Measurements from ENCODE around the gene CORT. TPM values are rescaled to one million over a fixed set of nuclear protein-coding genes. Genes with fewer than 3 reads are reported as not detected.

CORT gene
- total and polyA plus RNA-seq, 10 of the 15 experiments (the other 5 are each of a cell fraction or from before 2014, with no cell fraction given), result 0.09 to 0.49 (median 0.23) TPM; not detected in 1

DNA sequence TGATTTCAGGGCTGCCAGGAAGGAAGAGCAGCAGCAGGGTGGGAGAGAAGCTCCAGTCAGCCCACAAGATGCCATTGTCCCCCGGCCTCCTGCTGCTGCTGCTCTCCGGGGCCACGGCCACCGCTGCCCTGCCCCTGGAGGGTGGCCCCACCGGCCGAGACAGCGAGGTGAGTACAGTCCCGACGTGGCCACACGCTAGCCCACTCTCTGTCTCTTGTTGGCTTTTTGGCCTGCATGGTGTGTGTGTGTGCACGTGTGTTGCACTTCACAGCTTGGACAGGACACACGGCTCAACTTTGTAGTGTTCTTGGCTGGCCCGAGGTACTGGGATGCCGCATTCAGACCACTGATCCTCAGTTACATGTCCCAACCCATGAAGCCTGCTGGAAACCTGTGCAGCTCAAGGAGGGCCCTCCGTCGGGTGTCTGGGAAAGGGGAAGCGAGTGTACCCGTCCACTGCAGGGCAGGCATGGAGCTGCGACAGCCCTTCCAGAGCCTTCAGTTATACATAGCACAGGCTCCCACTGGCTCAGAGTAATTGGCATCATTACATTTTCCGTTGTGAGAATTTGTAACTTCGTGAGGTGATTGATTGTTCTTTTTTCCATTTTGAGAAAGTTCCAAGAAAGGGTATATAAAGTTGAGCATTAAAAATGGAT, 454 bp downstream of the CORT start (continued):
- TF ChIP-seq, protein P1, sequence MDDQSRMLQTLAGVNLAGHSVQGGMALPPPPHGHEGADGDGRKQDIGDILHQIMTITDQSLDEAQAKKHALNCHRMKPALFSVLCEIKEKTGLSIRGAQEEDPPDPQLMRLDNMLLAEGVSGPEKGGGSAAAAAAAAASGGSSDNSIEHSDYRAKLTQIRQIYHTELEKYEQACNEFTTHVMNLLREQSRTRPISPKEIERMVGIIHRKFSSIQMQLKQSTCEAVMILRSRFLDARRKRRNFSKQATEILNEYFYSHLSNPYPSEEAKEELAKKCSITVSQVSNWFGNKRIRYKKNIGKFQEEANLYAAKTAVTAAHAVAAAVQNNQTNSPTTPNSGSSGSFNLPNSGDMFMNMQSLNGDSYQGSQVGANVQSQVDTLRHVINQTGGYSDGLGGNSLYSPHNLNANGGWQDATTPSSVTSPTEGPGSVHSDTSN (IDR thresholded peaks at IDR 0.05; ENCODE audit: insufficient replicate concordance, low read depth, low read length), result no peak
- no peak for TF ChIP-seq ZBED1 (IDR thresholded peaks at IDR 0.05; ENCODE audit: borderline replicate concordance)

DNA sequence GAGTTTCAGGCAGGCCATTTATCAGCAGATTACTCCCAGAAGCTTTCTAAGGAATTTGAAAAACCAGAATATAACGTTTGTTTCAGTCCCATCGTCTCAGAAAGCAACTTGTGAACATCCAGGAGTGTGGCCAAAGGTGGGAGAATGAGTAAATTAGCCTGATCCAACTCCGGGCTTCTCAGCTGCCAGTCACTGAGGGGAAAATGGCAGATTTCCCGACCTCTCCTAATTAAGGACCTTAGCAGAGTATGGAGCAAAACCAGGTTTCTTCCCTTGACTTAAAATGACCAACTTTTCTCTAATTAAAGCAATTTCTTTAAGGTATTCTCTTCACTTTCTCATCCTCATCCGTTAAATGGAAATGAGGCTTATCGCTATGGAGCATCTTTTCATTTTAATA, 1.0 kb downstream of the CORT start:
- 64% methylated on average over 6 of the region's 6 CpGs for WGBS (ENCODE audit: insufficient coverage, insufficient replicate concordance, low lambda C conversion rate, missing lambda C conversion rate)
- CTCF ChIA-PET, result no interaction called here
- FAIRE-seq (no peak), ATAC-seq (no peak), DNase-seq (ENCODE audit: low read depth, low spot score) (no peak)
- no peaks in the 10 kb centered on the region; the same call in 2 of the 3 replicates for H3K9me3 ChIP-seq (replicated peaks; ENCODE audit: control insufficient read depth, insufficient read depth, low read length)
- H3K27ac ChIP-seq (ENCODE audit: control insufficient read depth, insufficient read depth), result no peak overlapping the region
- in situ Hi-C loops (cut with MboI) (no loop called here), intact Hi-C loops (cut with micrococcal nuclease; ENCODE audit: unreplicated experiment) (no loop called here)
- no peaks in the 10 kb centered on the region for H3K27me3 ChIP-seq (replicated peaks in 1 of 2; ENCODE audit: control insufficient read depth in 2 of 2, insufficient read depth in 2 of 2, low read length in 1 of 2)
- no peaks in the 10 kb centered on the region for H4K20me1 ChIP-seq (ENCODE audit: control insufficient read depth, insufficient read depth)
- BruUV-seq (replicated peaks), result no TSS peak
- SMC1A ChIA-PET (ENCODE audit: uncharacterized antibody, unreplicated experiment), result interaction anchor here (0.5 kb wide), 1 partner anchor 15 kb away, joined by 3 read pairs; no protein-coding TSS in a partner anchor
- no peaks in the 10 kb centered on the region for H3K79me2 ChIP-seq (ENCODE audit: control insufficient read depth, insufficient read depth, low read length)
- H3K4me3 ChIP-seq, result no peak overlapping the region
- POLR2A ChIA-PET, result interaction anchor here (0.6 kb wide), 1 partner anchor 37 kb away, joined by 3 read pairs; no protein-coding TSS in a partner anchor
- no peaks in the 10 kb centered on the region for H3K36me3 ChIP-seq (ENCODE audit: control insufficient read depth in 2 of 2, insufficient read depth in 2 of 2, low read length in 1 of 2)
- no peak overlapping the region for H2AFZ ChIP-seq (ENCODE audit: control insufficient read depth, low read depth, low read length)
- no peak overlapping the region for H3K4me2 ChIP-seq (ENCODE audit: control insufficient read depth, insufficient read depth)
- RAD21 ChIA-PET (ENCODE audit: unreplicated experiment), result no interaction called here
- H3K9ac ChIP-seq (ENCODE audit: control insufficient read depth, insufficient read depth, low read length), result no peak overlapping the region
- H3K4me1 ChIP-seq (ENCODE audit: control insufficient read depth, insufficient read depth, low read length), result no peaks in the 10 kb centered on the region
- TF ChIP-seq BACH1 (IDR thresholded peaks at IDR 0.05; ENCODE audit: borderline replicate concordance), result no peak
- no peak for TF ChIP-seq CHD4 (IDR thresholded peaks at IDR 0.05)
- TF ChIP-seq TBL1XR1 (IDR thresholded peaks at IDR 0.05; ENCODE audit: low read depth, low read length), result no peak
- no peak for TF ChIP-seq GABPA (IDR thresholded peaks at IDR 0.05; ENCODE audit: low read depth)
- no peak for TF ChIP-seq KLF5 (IDR thresholded peaks at IDR 0.05; ENCODE audit: partially characterized antibody)
- no peak for TF ChIP-seq ZSCAN29 (IDR thresholded peaks at IDR 0.05)
- TF ChIP-seq, protein P2, sequence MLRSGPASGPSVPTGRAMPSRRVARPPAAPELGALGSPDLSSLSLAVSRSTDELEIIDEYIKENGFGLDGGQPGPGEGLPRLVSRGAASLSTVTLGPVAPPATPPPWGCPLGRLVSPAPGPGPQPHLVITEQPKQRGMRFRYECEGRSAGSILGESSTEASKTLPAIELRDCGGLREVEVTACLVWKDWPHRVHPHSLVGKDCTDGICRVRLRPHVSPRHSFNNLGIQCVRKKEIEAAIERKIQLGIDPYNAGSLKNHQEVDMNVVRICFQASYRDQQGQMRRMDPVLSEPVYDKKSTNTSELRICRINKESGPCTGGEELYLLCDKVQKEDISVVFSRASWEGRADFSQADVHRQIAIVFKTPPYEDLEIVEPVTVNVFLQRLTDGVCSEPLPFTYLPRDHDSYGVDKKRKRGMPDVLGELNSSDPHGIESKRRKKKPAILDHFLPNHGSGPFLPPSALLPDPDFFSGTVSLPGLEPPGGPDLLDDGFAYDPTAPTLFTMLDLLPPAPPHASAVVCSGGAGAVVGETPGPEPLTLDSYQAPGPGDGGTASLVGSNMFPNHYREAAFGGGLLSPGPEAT (IDR thresholded peaks at IDR 0.05; ENCODE audit: low read depth), result no peak
- TF ChIP-seq BCL11A (IDR thresholded peaks at IDR 0.05; ENCODE audit: low read depth, low read length), result no peak
- no peak for TF ChIP-seq HDGF (IDR thresholded peaks at IDR 0.05)
- TF ChIP-seq, protein P3, sequence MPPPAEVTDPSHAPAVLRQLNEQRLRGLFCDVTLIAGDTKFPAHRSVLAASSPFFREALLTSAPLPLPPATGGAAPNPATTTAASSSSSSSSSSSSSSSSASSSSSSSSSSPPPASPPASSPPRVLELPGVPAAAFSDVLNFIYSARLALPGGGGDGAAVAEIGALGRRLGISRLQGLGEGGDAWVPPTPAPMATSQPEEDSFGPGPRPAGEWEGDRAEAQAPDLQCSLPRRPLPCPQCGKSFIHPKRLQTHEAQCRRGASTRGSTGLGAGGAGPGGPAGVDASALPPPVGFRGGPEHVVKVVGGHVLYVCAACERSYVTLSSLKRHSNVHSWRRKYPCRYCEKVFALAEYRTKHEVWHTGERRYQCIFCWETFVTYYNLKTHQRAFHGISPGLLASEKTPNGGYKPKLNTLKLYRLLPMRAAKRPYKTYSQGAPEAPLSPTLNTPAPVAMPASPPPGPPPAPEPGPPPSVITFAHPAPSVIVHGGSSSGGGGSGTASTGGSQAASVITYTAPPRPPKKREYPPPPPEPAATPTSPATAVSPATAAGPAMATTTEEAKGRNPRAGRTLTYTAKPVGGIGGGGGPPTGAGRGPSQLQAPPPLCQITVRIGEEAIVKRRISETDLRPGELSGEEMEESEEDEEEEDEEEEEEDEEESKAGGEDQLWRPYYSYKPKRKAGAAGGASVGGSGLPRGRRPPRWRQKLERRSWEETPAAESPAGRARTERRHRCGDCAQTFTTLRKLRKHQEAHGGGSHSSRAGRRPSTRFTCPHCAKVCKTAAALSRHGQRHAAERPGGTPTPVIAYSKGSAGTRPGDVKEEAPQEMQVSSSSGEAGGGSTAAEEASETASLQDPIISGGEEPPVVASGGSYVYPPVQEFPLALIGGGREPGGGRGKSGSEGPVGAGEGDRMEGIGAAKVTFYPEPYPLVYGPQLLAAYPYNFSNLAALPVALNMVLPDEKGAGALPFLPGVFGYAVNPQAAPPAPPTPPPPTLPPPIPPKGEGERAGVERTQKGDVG (CRISPR knock-in tag; IDR thresholded peaks at IDR 0.05), result no peak
- no peak for TF ChIP-seq RELA (IDR thresholded peaks at IDR 0.05; ENCODE audit: borderline replicate concordance, partially characterized antibody)
